ENCODE measurements around the gene MAP3K14. TPM values are rescaled to one million over a fixed set of nuclear protein-coding genes. Genes with fewer than 3 reads are reported as not detected.

Gene MAP3K14
- total and polyA plus RNA-seq, 7 donors, result 12.4 to 53.5 (median 24.6) TPM

DNA sequence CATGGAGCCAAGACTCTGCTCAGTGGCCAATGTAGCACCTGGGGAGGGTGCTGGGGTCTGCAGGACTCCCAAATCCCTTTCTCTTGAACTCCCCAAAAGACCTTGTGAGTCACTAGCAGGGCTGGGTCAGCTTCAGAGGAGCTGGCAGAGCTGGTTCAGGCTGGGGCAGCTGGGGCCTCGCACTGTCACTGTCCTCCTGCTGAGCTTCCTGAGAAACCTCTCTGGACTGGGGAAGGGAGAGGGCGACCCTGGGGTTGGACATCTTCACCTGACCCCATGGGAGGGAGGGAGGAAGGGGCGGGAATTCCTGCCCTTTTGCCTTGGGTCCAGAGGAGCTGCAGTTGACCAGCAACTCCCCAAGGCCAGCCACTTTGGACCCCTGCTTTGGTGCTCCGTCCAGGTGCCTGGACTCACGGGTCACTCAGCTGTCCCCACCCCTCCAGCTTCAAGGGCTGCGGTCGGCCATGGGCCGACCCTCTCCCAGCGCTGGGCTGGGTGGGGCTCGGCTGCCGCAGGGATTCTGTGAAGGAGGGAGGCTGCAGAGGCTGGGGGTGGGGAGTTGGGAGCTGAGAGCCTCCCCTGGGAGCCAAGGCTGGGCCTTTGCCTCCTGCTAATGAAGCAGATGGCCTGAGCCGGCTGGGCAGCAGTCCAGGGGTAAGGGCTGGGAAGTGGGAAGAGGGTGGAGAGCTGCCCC, 85.9 kb downstream of the MAP3K14 start:
- no peak for TF ChIP-seq CTCF (IDR thresholded peaks at IDR 0.05)
- ATAC-seq (no peak), DNase-seq (peak; percentile 45 to 83)
- no peaks in the 10 kb centered on the region for H3K9me3 ChIP-seq
- H3K36me3 ChIP-seq (ENCODE audit: insufficient read depth in 1 of 2, low read depth in 1 of 2), result no peaks in the 10 kb centered on the region
- no peaks in the 10 kb centered on the region for H3K27me3 ChIP-seq (ENCODE audit: insufficient read depth in 3 of 3, low read length in 2 of 3)
- intact Hi-C loops (cut with DNase I), result no loop called here
- 27 to 62% (median 44%) methylated on average over 11 to 12 of the region's 12 CpGs for WGBS, 3 donors
- peaks cover 15% of the 10 kb centered on the region for H3K4me1 ChIP-seq
- no peak overlapping the region for H3K4me3 ChIP-seq
- H3K27ac ChIP-seq, result no peak overlapping the region

- H3K4me3 ChIP-seq, result no peak overlapping the region
- H3K9me3 ChIP-seq, result no peaks in the 10 kb centered on the region
- WGBS, 3 donors, result 78 to 91% (median 80%) methylated on average over 4 of the region's 4 CpGs
- H3K27ac ChIP-seq, result peak overlapping the region; percentile 62
- H3K36me3 ChIP-seq (ENCODE audit: insufficient read depth in 1 of 2, low read depth in 1 of 2), result no peaks in the 10 kb centered on the region
- peaks cover 15% of the 10 kb centered on the region for H3K4me1 ChIP-seq
- ATAC-seq, result no peak
- no peak for DNase-seq
- intact Hi-C loops (cut with DNase I), result no loop called here
- H3K27me3 ChIP-seq (ENCODE audit: insufficient read depth in 3 of 3, low read length in 2 of 3), result no peaks in the 10 kb centered on the region
- no peak for TF ChIP-seq CTCF (IDR thresholded peaks at IDR 0.05)
These were observed 86.4 kb downstream of the MAP3K14 start for GRCh38 chr17:45230410-45230786.

- no peaks in the 10 kb centered on the region for H3K36me3 ChIP-seq (ENCODE audit: insufficient read depth in 1 of 2, low read depth in 1 of 2)
- peak overlapping the region; percentile 62 for H3K27ac ChIP-seq
- no peaks in the 10 kb centered on the region for H3K27me3 ChIP-seq (ENCODE audit: insufficient read depth in 3 of 3, low read length in 2 of 3)
- no peaks in the 10 kb centered on the region for H3K9me3 ChIP-seq
- ATAC-seq, result no peak
- intact Hi-C loops (cut with DNase I), result no loop called here
- 77 to 85% (median 77%) methylated on average over 13 to 16 of the region's 16 CpGs for WGBS, 3 donors
- H3K4me1 ChIP-seq, result peaks cover 15% of the 10 kb centered on the region
- DNase-seq, result peak; percentile 45 to 79
- no peak overlapping the region for H3K4me3 ChIP-seq
- TF ChIP-seq CTCF (IDR thresholded peaks at IDR 0.05), result no peak
These were observed 87.0 kb downstream of the MAP3K14 start for GRCh38 chr17:45229681-45230409.

DNA sequence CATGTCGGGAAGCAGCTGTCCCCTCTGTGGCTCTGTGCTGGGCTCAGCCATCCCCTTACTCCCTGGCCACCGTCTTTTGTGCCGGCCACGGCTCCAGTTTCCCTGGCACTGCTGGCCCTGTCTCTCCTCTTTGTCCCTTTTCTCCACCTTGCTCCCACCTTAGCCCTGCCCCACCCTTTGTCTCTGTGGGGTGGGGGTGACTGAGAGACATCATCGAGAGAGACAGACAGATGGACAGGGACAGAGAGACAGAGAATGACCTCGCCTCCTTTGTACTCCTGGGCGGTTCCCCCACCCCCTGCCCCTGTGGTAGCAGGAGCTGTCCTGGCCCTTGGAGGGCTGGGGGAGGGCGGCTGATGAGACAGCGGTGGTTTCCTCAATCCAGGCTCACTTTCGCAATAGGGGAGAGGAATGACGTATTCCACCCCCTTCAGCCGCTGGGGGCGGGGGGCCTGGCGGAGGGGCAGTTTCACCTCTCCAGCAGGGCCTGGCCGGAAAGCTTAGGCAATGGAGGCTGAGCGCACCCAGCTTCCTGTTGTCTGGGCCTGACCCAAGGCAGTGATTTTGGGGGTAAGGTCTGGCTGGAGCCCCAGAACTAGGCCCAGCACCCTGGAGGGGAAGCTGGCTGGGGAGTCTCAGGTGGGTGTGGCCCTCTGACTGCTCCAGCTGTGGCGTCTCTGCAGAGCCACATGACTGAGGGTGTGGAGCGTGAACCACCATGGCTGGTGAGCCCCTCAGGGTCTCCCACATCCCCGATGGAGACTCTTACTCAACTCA, 87.9 kb downstream of the MAP3K14 start:
- DNase-seq (peak; percentile 90 to 95), ATAC-seq (peak; percentile 46 to 76 (median 56))
- H3K9me3 ChIP-seq, result no peaks in the 10 kb centered on the region
- H3K36me3 ChIP-seq (ENCODE audit: insufficient read depth in 1 of 2, low read depth in 1 of 2), result no peaks in the 10 kb centered on the region
- TF ChIP-seq CTCF (IDR thresholded peaks at IDR 0.05), result no peak
- H3K27me3 ChIP-seq (ENCODE audit: insufficient read depth in 3 of 3, low read length in 2 of 3), result no peaks in the 10 kb centered on the region
- WGBS, 3 donors, result 52 to 62% (median 61%) methylated on average over 18 to 19 of the region's 19 CpGs
- peak overlapping the region; percentile 13 for H3K4me3 ChIP-seq
- peaks cover 15% of the 10 kb centered on the region for H3K4me1 ChIP-seq
- H3K27ac ChIP-seq, result peak overlapping the region; percentile 62
- intact Hi-C loops (cut with DNase I), result no loop called here
